ENCODE data around the gene NYAP1. TPM values are rescaled to one million over a fixed set of nuclear protein-coding genes. Genes with fewer than 3 reads are reported as not detected.
"Not testable (repeated sequence)": the region's sequence is repeated elsewhere in the genome, so short reads cannot be mapped to it uniquely, and the experiment has no call there.

NYAP1 gene
- total RNA-seq, 1 experiment from 2014 or later: 1.3 TPM

DNA sequence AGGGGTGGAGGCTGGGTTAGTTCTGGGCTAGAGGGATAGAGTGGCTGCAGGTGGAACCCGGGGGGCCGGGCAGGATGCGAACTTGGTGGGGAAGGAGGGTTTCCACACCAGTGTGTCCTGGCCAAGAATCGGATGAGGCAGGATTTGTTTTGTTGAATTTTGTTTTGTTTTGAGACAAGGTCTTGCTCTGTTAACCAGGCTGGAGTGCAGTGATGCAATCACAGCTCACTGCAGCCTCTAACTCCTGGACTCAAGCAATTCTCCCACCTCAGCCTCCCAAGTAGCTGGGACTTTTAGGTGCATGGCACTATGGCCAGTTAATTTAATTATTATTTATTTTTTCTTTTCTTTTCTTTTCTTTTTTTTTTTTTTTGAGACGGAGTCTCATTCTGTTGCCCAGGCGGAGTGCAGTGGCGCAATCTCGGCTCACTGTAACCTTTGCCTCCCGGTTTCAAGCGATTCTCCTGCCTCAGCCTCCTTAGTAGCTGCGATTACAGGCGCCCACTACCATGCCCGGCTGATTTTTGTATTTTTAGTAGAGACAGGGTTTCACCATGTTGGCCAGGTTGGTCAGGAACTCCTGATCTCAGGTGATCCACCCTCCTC, 34.4 kb upstream of the NYAP1 start:
- Histone ChIP-seq H3K9me3 (ENCODE audit: low read depth, low read length, poor library complexity, severe bottlenecking) (no peaks in the 10 kb centered on the region), H3K27me3 (replicated peaks; ENCODE audit: insufficient read depth, low read depth, low read length, poor library complexity) (no peaks in the 10 kb centered on the region), H3K4me3 (ENCODE audit: low read depth, low read length, poor library complexity, severe bottlenecking) (no peak overlapping the region), H3K4me1 (ENCODE audit: insufficient read depth, low read length, poor library complexity, severe bottlenecking) (no peaks in the 10 kb centered on the region), H3K27ac (ENCODE audit: low read depth, low read length, poor library complexity, severe bottlenecking) (no peak overlapping the region), H3K36me3 (ENCODE audit: insufficient read depth, low read length, poor library complexity, severe bottlenecking) (no peaks in the 10 kb centered on the region)
- DNase-seq (ENCODE audit: low spot score): no peak
- intact Hi-C loops (cut with micrococcal nuclease; ENCODE audit: unreplicated experiment): no loop called here
- no peak for TF ChIP-seq EZH2 (IDR thresholded peaks at IDR 0.05; ENCODE audit: borderline replicate concordance, low read depth, low read length, poor library complexity, severe bottlenecking)
- TF ChIP-seq, protein P1, sequence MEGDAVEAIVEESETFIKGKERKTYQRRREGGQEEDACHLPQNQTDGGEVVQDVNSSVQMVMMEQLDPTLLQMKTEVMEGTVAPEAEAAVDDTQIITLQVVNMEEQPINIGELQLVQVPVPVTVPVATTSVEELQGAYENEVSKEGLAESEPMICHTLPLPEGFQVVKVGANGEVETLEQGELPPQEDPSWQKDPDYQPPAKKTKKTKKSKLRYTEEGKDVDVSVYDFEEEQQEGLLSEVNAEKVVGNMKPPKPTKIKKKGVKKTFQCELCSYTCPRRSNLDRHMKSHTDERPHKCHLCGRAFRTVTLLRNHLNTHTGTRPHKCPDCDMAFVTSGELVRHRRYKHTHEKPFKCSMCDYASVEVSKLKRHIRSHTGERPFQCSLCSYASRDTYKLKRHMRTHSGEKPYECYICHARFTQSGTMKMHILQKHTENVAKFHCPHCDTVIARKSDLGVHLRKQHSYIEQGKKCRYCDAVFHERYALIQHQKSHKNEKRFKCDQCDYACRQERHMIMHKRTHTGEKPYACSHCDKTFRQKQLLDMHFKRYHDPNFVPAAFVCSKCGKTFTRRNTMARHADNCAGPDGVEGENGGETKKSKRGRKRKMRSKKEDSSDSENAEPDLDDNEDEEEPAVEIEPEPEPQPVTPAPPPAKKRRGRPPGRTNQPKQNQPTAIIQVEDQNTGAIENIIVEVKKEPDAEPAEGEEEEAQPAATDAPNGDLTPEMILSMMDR (conservative IDR thresholded peaks at IDR 0.05; ENCODE audit: low read depth, low read length): no peak
- ChIA-PET CTCF (interaction anchor here (0.6 to 0.7 kb wide), 2 partner anchors 68 to 110 kb away, joined by 4 read pairs; no protein-coding TSS in a partner anchor), POLR2A (ENCODE audit: low non-redundant PET) (no interaction called here)
- BruUV-seq (replicated peaks): no TSS peak

DNA sequence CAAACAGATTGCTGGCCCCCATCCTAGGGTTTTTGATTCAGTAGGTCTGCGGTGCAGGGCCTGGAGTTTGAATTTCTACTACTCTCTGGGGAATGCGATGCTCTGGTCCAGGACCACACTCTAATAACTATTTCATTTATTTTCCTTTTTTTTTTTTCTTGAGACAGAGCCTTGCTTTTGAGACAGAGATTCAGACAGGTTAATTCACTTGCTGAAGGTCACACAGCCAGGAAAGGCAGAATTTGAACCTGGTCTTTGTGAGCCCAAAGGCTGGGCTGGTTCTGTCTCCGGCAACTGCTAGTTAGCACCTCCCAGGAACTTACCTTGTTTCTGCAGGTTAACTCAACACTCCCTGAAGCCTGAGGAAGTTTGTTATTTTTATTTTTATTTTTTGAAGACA, 31.2 kb upstream of the NYAP1 start:
- H3K27ac ChIP-seq (ENCODE audit: low read depth, low read length, poor library complexity, severe bottlenecking): no peak overlapping the region
- no peak overlapping the region for H3K4me3 ChIP-seq (ENCODE audit: low read depth, low read length, poor library complexity, severe bottlenecking)
- DNase-seq (ENCODE audit: low spot score): no peak
- no peaks in the 10 kb centered on the region for H3K36me3 ChIP-seq (ENCODE audit: insufficient read depth, low read length, poor library complexity, severe bottlenecking)
- intact Hi-C loops (cut with micrococcal nuclease; ENCODE audit: unreplicated experiment): no loop called here
- POLR2A ChIA-PET (ENCODE audit: low non-redundant PET): no interaction called here
- no TSS peak for BruUV-seq (replicated peaks)
- H3K4me1 ChIP-seq (ENCODE audit: insufficient read depth, low read length, poor library complexity, severe bottlenecking): no peaks in the 10 kb centered on the region
- CTCF ChIA-PET: interaction anchor here (0.6 kb wide), 1 partner anchor 318 kb away, joined by 13 read pairs; no protein-coding TSS in a partner anchor
- no peak for TF ChIP-seq EZH2 (IDR thresholded peaks at IDR 0.05; ENCODE audit: borderline replicate concordance, low read depth, low read length, poor library complexity, severe bottlenecking)
- TF ChIP-seq, protein P1 (conservative IDR thresholded peaks at IDR 0.05; ENCODE audit: low read depth, low read length): no peak
- no peaks in the 10 kb centered on the region for H3K27me3 ChIP-seq (replicated peaks; ENCODE audit: insufficient read depth, low read depth, low read length, poor library complexity)
- H3K9me3 ChIP-seq (ENCODE audit: low read depth, low read length, poor library complexity, severe bottlenecking): no peaks in the 10 kb centered on the region

- H3K27me3 ChIP-seq (replicated peaks; ENCODE audit: insufficient read depth, low read depth, low read length, poor library complexity); H3K4me3 ChIP-seq (ENCODE audit: low read depth, low read length, poor library complexity, severe bottlenecking); BruUV-seq (replicated peaks); intact Hi-C loops (cut with micrococcal nuclease; ENCODE audit: unreplicated experiment); H3K4me1 ChIP-seq (ENCODE audit: insufficient read depth, low read length, poor library complexity, severe bottlenecking); H3K9me3 ChIP-seq (ENCODE audit: low read depth, low read length, poor library complexity, severe bottlenecking); H3K36me3 ChIP-seq (ENCODE audit: insufficient read depth, low read length, poor library complexity, severe bottlenecking); H3K27ac ChIP-seq (ENCODE audit: low read depth, low read length, poor library complexity, severe bottlenecking); DNase-seq (ENCODE audit: low spot score): not testable (repeated sequence)
- ChIA-PET CTCF (interaction anchor here (0.8 kb wide), 1 partner anchor 12 kb away, joined by 3 read pairs; no protein-coding TSS in a partner anchor), POLR2A (ENCODE audit: low non-redundant PET) (interaction anchor here (0.5 kb wide), 1 partner anchor 938 kb away, joined by 3 read pairs; no protein-coding TSS in a partner anchor)
Observed at GRCh38 chr7:100453854-100454253, 29.9 kb upstream of the NYAP1 start.

GRCh38 chr7:100455206-100455605, 28.5 kb upstream of the NYAP1 start:
- CTCF ChIA-PET: interaction anchor here (0.7 kb wide), 2 partner anchors 21 to 115 kb away, joined by 4 to 9 read pairs; no protein-coding TSS in a partner anchor
- intact Hi-C loops (cut with micrococcal nuclease; ENCODE audit: unreplicated experiment): no loop called here

More at GRCh38 chr7:100455206-100455605, 28.5 kb upstream of the NYAP1 start:
- no peak for DNase-seq (ENCODE audit: low spot score)
- Histone ChIP-seq H3K27ac (ENCODE audit: low read depth, low read length, poor library complexity, severe bottlenecking) (no peak overlapping the region), H3K36me3 (ENCODE audit: insufficient read depth, low read length, poor library complexity, severe bottlenecking) (no peaks in the 10 kb centered on the region), H3K4me3 (ENCODE audit: low read depth, low read length, poor library complexity, severe bottlenecking) (no peak overlapping the region), H3K4me1 (ENCODE audit: insufficient read depth, low read length, poor library complexity, severe bottlenecking) (no peaks in the 10 kb centered on the region), H3K9me3 (ENCODE audit: low read depth, low read length, poor library complexity, severe bottlenecking) (no peaks in the 10 kb centered on the region), H3K27me3 (replicated peaks; ENCODE audit: insufficient read depth, low read depth, low read length, poor library complexity) (no peaks in the 10 kb centered on the region)
- POLR2A ChIA-PET (ENCODE audit: low non-redundant PET): no interaction called here
- no TSS peak for BruUV-seq (replicated peaks)
- TF ChIP-seq, protein P1 (conservative IDR thresholded peaks at IDR 0.05; ENCODE audit: low read depth, low read length): no peak

All from A673 (cell line).